Dermis blood vessel endothelial cell (primary cell): ENCODE results near the gene SLC38A6. TPM values are rescaled to one million over a fixed set of nuclear protein-coding genes. Genes with fewer than 3 reads are reported as not detected.

Experiments used
- DNase-seq: peaks from one replicate; pipeline ENCODE4 v3.0.0; 2010
- total RNA-seq: library from RNA; depleted of rRNA; stranded (reverse); fragments of >200 nt; gene quantifications from 2 replicates; pipeline ENCODE4 v1.2.3, GENCODE V29; 2014

Gene SLC38A6
- 17.8 and 21.4 TPM in 2 replicates for total RNA-seq

GRCh38 chr14:60980811-60981632 lies at the start of gene SLC38A6, which contains the start of gene TRMT5:
SLC38A6 (plus strand) TSS chr14:60981245; CDS start chr14:60981278, 33 bp downstream.
TRMT5 (minus strand) TSS chr14:60981079; CDS start chr14:60980973, 106 bp downstream.
- DNase-seq, result peak; percentile 97

GRCh38 chr14:60933920-60934655 lies 47.0 kb upstream of the SLC38A6 start:
- no peak for DNase-seq

- DNase-seq, result no peak
Measured at GRCh38 chr14:60935319-60935718, 45.7 kb upstream of the SLC38A6 start.

- DNase-seq, result no peak
Measured at GRCh38 chr14:60943637-60944032, 37.4 kb upstream of the SLC38A6 start.

- DNase-seq, result peak; percentile 20
Measured at GRCh38 chr14:60944204-60944603, 36.8 kb upstream of the SLC38A6 start.

- DNase-seq, result no peak
Measured at GRCh38 chr14:60945984-60946383, 35.1 kb upstream of the SLC38A6 start.

- DNase-seq, result no peak
Measured at GRCh38 chr14:60946773-60947172, 34.3 kb upstream of the SLC38A6 start.

- no peak for DNase-seq
Measured at GRCh38 chr14:60951776-60952435, 29.1 kb upstream of the SLC38A6 start.

GRCh38 chr14:60956202-60956601 lies 24.8 kb upstream of the SLC38A6 start:
- DNase-seq, result no peak

- no peak for DNase-seq
Measured at GRCh38 chr14:60956632-60957031, 24.4 kb upstream of the SLC38A6 start.

- DNase-seq, result no peak
Measured at GRCh38 chr14:60958146-60958545, 22.9 kb upstream of the SLC38A6 start.

GRCh38 chr14:60963761-60964160 lies 17.3 kb upstream of the SLC38A6 start:
- DNase-seq, result peak; percentile 78

GRCh38 chr14:60964904-60965303 lies 16.1 kb upstream of the SLC38A6 start:
- no peak for DNase-seq

- peak; percentile 48 for DNase-seq
Measured at GRCh38 chr14:60965402-60965801, 15.6 kb upstream of the SLC38A6 start.

GRCh38 chr14:60968099-60968498 lies 12.9 kb upstream of the SLC38A6 start:
- no peak for DNase-seq

- no peak for DNase-seq
Measured at GRCh38 chr14:60968671-60969070, 12.4 kb upstream of the SLC38A6 start.

- no peak for DNase-seq
Measured at GRCh38 chr14:60970146-60970545, 10.9 kb upstream of the SLC38A6 start.

GRCh38 chr14:60971271-60971670 lies 9.8 kb upstream of the SLC38A6 start:
- DNase-seq, result no peak

GRCh38 chr14:60972295-60972694 lies 8.8 kb upstream of the SLC38A6 start:
- DNase-seq, result no peak

GRCh38 chr14:60973070-60973469 lies 8.0 kb upstream of the SLC38A6 start:
- no peak for DNase-seq

- DNase-seq, result no peak
Measured at GRCh38 chr14:60974090-60974651, 6.9 kb upstream of the SLC38A6 start.

GRCh38 chr14:60975551-60975950 lies 5.5 kb upstream of the SLC38A6 start:
- no peak for DNase-seq

GRCh38 chr14:60977847-60978246 lies 3.2 kb upstream of the SLC38A6 start:
- peak; percentile 32 for DNase-seq
